Measurements from ENCODE around the gene PACRG.

DNA sequence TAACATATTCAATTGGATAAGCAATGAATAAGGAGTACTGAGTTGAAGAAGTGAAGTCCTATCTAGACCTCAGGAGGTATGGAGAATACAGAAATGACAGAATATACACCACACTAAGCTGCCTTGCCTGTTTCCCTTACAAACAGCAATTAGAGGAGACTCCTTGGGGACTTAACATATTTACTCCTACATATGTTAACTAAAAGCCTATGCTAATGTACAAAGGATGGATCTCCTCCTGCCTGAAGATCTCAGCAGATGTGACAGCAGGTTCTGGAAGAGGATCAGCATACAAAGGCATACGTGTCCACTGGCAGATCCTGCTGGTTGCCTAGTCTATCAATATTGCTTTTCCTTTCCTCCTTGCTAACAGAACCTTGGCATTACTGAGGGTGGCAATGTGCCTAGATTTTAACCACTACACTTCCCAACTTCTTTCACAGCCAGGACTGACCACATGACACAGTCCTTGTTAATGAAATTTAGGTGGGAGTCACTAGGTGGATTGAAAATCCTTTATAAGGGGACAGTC lies 29.8 kb upstream of the PACRG start:
- no peak for TF ChIP-seq POLR2AphosphoS5 (IDR thresholded peaks at IDR 0.05; ENCODE audit: low read depth, low read length)
- TF ChIP-seq FOXP2 (optimal IDR thresholded peaks at IDR 0.05; ENCODE audit: borderline replicate concordance, extremely low read depth, extremely low read length, insufficient read depth), result no peak
- no peak for TF ChIP-seq TAF1 (IDR thresholded peaks at IDR 0.05; ENCODE audit: borderline replicate concordance, insufficient read depth, low read length)
- TF ChIP-seq, protein P1, sequence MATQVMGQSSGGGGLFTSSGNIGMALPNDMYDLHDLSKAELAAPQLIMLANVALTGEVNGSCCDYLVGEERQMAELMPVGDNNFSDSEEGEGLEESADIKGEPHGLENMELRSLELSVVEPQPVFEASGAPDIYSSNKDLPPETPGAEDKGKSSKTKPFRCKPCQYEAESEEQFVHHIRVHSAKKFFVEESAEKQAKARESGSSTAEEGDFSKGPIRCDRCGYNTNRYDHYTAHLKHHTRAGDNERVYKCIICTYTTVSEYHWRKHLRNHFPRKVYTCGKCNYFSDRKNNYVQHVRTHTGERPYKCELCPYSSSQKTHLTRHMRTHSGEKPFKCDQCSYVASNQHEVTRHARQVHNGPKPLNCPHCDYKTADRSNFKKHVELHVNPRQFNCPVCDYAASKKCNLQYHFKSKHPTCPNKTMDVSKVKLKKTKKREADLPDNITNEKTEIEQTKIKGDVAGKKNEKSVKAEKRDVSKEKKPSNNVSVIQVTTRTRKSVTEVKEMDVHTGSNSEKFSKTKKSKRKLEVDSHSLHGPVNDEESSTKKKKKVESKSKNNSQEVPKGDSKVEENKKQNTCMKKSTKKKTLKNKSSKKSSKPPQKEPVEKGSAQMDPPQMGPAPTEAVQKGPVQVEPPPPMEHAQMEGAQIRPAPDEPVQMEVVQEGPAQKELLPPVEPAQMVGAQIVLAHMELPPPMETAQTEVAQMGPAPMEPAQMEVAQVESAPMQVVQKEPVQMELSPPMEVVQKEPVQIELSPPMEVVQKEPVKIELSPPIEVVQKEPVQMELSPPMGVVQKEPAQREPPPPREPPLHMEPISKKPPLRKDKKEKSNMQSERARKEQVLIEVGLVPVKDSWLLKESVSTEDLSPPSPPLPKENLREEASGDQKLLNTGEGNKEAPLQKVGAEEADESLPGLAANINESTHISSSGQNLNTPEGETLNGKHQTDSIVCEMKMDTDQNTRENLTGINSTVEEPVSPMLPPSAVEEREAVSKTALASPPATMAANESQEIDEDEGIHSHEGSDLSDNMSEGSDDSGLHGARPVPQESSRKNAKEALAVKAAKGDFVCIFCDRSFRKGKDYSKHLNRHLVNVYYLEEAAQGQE (IDR thresholded peaks at IDR 0.05; ENCODE audit: insufficient read depth in 1 of 2, low read depth in 2 of 2, low read length in 2 of 2), result no peak
